ENCODE results near the gene SESN1. TPM values are rescaled to one million over a fixed set of nuclear protein-coding genes. Genes with fewer than 3 reads are reported as not detected.

Gene SESN1
- polyA plus RNA-seq, 1 donor (not counting 4 experiments of a cell fraction or from before 2014, with no cell fraction given) = 21.4 TPM

- no peak for FAIRE-seq
- Histone ChIP-seq H3K36me3 (ENCODE audit: control insufficient read depth in 2 of 2, extremely low read depth in 1 of 2, insufficient read depth in 2 of 2, low read length in 2 of 2) (no peaks in the 10 kb centered on the region), H3K27me3 (ENCODE audit: control insufficient read depth, extremely low read depth, insufficient read depth, low read length) (no peaks in the 10 kb centered on the region), H3K9ac (ENCODE audit: control insufficient read depth, extremely low read depth, insufficient read depth, low read length) (no peak overlapping the region), H2AFZ (ENCODE audit: control insufficient read depth, low read length) (no peak overlapping the region), H3K4me1 (ENCODE audit: control insufficient read depth, extremely low read depth, insufficient read depth, low read length) (peaks cover 16% of the 10 kb centered on the region), H3K9me3 (ENCODE audit: control insufficient read depth, low read depth, low read length) (no peaks in the 10 kb centered on the region), H3K4me3 (ENCODE audit: control insufficient read depth in 2 of 3, extremely low read depth in 1 of 3, insufficient read depth in 2 of 3, low read depth in 1 of 3, low read length in 3 of 3) (no peak overlapping the region), H3K27ac (ENCODE audit: control insufficient read depth, insufficient read depth, low read length) (no peak overlapping the region), H4K20me1 (ENCODE audit: control insufficient read depth, extremely low read depth, insufficient read depth, low read length) (no peaks in the 10 kb centered on the region), H3K79me2 (ENCODE audit: control insufficient read depth, insufficient read depth, low read length) (no peaks in the 10 kb centered on the region), H3K9me1 (ENCODE audit: control insufficient read depth, extremely low read depth, insufficient read depth, low read length) (no peaks in the 10 kb centered on the region), H3K4me2 (ENCODE audit: control insufficient read depth, extremely low read depth, insufficient read depth, low read depth, low read length) (no peak overlapping the region)
- TF ChIP-seq CTCF (optimal IDR thresholded peaks at IDR 0.05 in 1 of 3, IDR thresholded peaks at IDR 0.05 in 1 of 3, conservative IDR thresholded peaks at IDR 0.05 in 1 of 3; ENCODE audit: extremely low read depth in 1 of 3, insufficient read depth in 2 of 3, low read length in 3 of 3) (no peak), EZH2 (IDR thresholded peaks at IDR 0.05; ENCODE audit: low read length) (no peak)
- dilution Hi-C loops (cut with MboI; ENCODE audit: extremely low pct_ligation_motif_present, low sequenced_read_pairs) = no loop called here
- DNase-seq (ENCODE audit: low read depth, low spot score) = no peak
These were observed 41.8 kb downstream of the SESN1 start for GRCh38 chr6:109052852-109053251.

- H3K79me2 ChIP-seq (ENCODE audit: control insufficient read depth, insufficient read depth, low read length) = no peaks in the 10 kb centered on the region
- no peaks in the 10 kb centered on the region for H3K27me3 ChIP-seq (ENCODE audit: control insufficient read depth, extremely low read depth, insufficient read depth, low read length)
- no peak overlapping the region for H3K9ac ChIP-seq (ENCODE audit: control insufficient read depth, extremely low read depth, insufficient read depth, low read length)
- no peak overlapping the region for H3K27ac ChIP-seq (ENCODE audit: control insufficient read depth, insufficient read depth, low read length)
- H3K9me1 ChIP-seq (ENCODE audit: control insufficient read depth, extremely low read depth, insufficient read depth, low read length) = no peaks in the 10 kb centered on the region
- H3K36me3 ChIP-seq (ENCODE audit: control insufficient read depth in 2 of 2, extremely low read depth in 1 of 2, insufficient read depth in 2 of 2, low read length in 2 of 2) = no peaks in the 10 kb centered on the region
- no peak for TF ChIP-seq CTCF (optimal IDR thresholded peaks at IDR 0.05 in 1 of 3, IDR thresholded peaks at IDR 0.05 in 1 of 3, conservative IDR thresholded peaks at IDR 0.05 in 1 of 3; ENCODE audit: extremely low read depth in 1 of 3, insufficient read depth in 2 of 3, low read length in 3 of 3)
- dilution Hi-C loops (cut with MboI; ENCODE audit: extremely low pct_ligation_motif_present, low sequenced_read_pairs) = no loop called here
- no peak overlapping the region for H3K4me2 ChIP-seq (ENCODE audit: control insufficient read depth, extremely low read depth, insufficient read depth, low read depth, low read length)
- peaks cover 16% of the 10 kb centered on the region for H3K4me1 ChIP-seq (ENCODE audit: control insufficient read depth, extremely low read depth, insufficient read depth, low read length)
- no peak overlapping the region for H2AFZ ChIP-seq (ENCODE audit: control insufficient read depth, low read length)
- DNase-seq (ENCODE audit: low read depth, low spot score) (no peak), FAIRE-seq (no peak)
- no peaks in the 10 kb centered on the region for H3K9me3 ChIP-seq (ENCODE audit: control insufficient read depth, low read depth, low read length)
- no peaks in the 10 kb centered on the region for H4K20me1 ChIP-seq (ENCODE audit: control insufficient read depth, extremely low read depth, insufficient read depth, low read length)
- H3K4me3 ChIP-seq (ENCODE audit: control insufficient read depth in 2 of 3, extremely low read depth in 1 of 3, insufficient read depth in 2 of 3, low read depth in 1 of 3, low read length in 3 of 3) = no peak overlapping the region
These were observed 42.5 kb downstream of the SESN1 start for GRCh38 chr6:109052018-109052651.

Measured in keratinocyte (primary cell).